GM18867 (cell line): ENCODE results near the gene COMTD1.
"Not testable (repeated sequence)": the region's sequence is repeated elsewhere in the genome, so short reads cannot be mapped to it uniquely, and the experiment has no call there.

Experiments used
- ATAC-seq: cut with Tn5 transposase; IDR thresholded peaks from one replicate; pipeline ENCODE4 v1.9.1; 2021; ENCODE audit warnings: mild to moderate bottlenecking, moderate library complexity; ENCODE audit not compliant: unreplicated experiment

The COMTD1 gene

GRCh38 chr10:75197066-75197465, 38.7 kb downstream of the COMTD1 start:
- no peak for ATAC-seq

GRCh38 chr10:75195035-75195763, 40.6 kb downstream of the COMTD1 start:
- ATAC-seq: no peak

- not testable (repeated sequence) for ATAC-seq
Observed at GRCh38 chr10:75194625-75195024, 41.1 kb downstream of the COMTD1 start.

- ATAC-seq: no peak
Observed at GRCh38 chr10:75191821-75192568, 43.8 kb downstream of the COMTD1 start.

GRCh38 chr10:75189266-75190096, 46.3 kb downstream of the COMTD1 start:
- no peak for ATAC-seq

GRCh38 chr10:75188522-75188921, 47.2 kb downstream of the COMTD1 start:
- not testable (repeated sequence) for ATAC-seq

- peak; percentile 68 for ATAC-seq
Observed at GRCh38 chr10:75187961-75188426, 47.8 kb downstream of the COMTD1 start.

GRCh38 chr10:75186310-75186709, 49.4 kb downstream of the COMTD1 start:
- ATAC-seq: no peak
